MM.1S (cell line): Measurements from ENCODE around the gene GULP1.

Experiments
- EZH2 ChIP-seq: fragments of 300-600 bp; sonication (generic); optimal IDR thresholded peaks from 2 replicates; pipeline ENCODE3; 2017; ENCODE audit warnings: low read depth, mild to moderate bottlenecking, antibody characterized with exemption, low read length, mixed read lengths
- EZH2phosphoT487 ChIP-seq: fragments of 300-600 bp; sonication (generic); IDR thresholded peaks from 2 replicates; pipeline ENCODE4 v1.6.1; 2018; ENCODE audit warnings: antibody characterized with exemption, low read length
- TF ChIP-seq, protein P1 (sequence below): fragments of 300-600 bp; sonication (generic); IDR thresholded peaks from 2 replicates; pipeline ENCODE4 v1.5.1; 2016; ENCODE audit warnings: antibody characterized with exemption, low read length, mixed read lengths

DNA sequence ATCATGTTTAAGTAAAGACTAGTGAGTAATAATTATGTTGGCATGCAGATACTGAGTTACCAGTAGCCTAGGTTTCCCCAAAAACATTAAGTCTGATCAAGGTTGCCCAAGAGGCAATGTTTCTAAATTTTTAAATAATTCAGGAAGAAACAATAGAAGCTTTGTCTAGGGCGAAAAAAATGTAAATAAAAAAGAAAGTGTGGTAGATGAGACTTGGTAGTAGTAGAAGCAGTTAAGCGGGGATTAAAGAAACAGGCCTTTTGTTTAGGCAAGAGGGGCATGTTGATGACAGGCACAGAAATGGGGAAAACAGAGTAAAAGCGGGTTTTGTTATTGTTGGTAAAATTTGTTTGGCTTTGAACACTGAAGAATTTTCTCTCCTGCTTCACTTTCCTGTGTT is 97.2 kb downstream of the GULP1 start:
- TF ChIP-seq, protein P1, sequence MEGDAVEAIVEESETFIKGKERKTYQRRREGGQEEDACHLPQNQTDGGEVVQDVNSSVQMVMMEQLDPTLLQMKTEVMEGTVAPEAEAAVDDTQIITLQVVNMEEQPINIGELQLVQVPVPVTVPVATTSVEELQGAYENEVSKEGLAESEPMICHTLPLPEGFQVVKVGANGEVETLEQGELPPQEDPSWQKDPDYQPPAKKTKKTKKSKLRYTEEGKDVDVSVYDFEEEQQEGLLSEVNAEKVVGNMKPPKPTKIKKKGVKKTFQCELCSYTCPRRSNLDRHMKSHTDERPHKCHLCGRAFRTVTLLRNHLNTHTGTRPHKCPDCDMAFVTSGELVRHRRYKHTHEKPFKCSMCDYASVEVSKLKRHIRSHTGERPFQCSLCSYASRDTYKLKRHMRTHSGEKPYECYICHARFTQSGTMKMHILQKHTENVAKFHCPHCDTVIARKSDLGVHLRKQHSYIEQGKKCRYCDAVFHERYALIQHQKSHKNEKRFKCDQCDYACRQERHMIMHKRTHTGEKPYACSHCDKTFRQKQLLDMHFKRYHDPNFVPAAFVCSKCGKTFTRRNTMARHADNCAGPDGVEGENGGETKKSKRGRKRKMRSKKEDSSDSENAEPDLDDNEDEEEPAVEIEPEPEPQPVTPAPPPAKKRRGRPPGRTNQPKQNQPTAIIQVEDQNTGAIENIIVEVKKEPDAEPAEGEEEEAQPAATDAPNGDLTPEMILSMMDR: no peak
- TF ChIP-seq EZH2 (no peak), EZH2phosphoT487 (no peak)
